Inflammatory macrophage treated with lipopolysaccharide for 1 hour (primary cell): ENCODE results near the gene SH2D4B.

ENCODE experiments used
- DNase-seq, 2 donors: peaks; one replicate each; pipeline ENCODE4 v3.0.0-alpha.2; 2020 to 2022

SH2D4B gene

GRCh38 chr10:80648106-80648505, 110.4 kb downstream of the SH2D4B start:
- no peak for DNase-seq

GRCh38 chr10:80649183-80649582, 111.5 kb downstream of the SH2D4B start:
- no peak for DNase-seq

- DNase-seq = no peak
These were observed 118.2 kb downstream of the SH2D4B start for GRCh38 chr10:80655898-80656297.

- DNase-seq = no peak
These were observed 120.4 kb downstream of the SH2D4B start for GRCh38 chr10:80658068-80658467.

GRCh38 chr10:80659289-80659688, 121.6 kb downstream of the SH2D4B start:
- no peak for DNase-seq

- no peak for DNase-seq
These were observed 122.6 kb downstream of the SH2D4B start for GRCh38 chr10:80660266-80660665.

- peak; percentile 75 to 78 for DNase-seq
These were observed 123.0 kb downstream of the SH2D4B start for GRCh38 chr10:80660736-80661135.

GRCh38 chr10:80661526-80661925, 123.8 kb downstream of the SH2D4B start:
- no peak for DNase-seq

GRCh38 chr10:80662429-80663261, 124.9 kb downstream of the SH2D4B start:
- DNase-seq = peak; percentile 63 to 94

GRCh38 chr10:80664071-80664680, 126.5 kb downstream of the SH2D4B start:
- peak; percentile 54 to 90 for DNase-seq

GRCh38 chr10:80669485-80669884, 131.8 kb downstream of the SH2D4B start:
- DNase-seq = no peak

GRCh38 chr10:80670774-80671173, 133.1 kb downstream of the SH2D4B start:
- DNase-seq = no peak

- no peak for DNase-seq
These were observed 134.1 kb downstream of the SH2D4B start for GRCh38 chr10:80671847-80672246.

- no peak for DNase-seq
These were observed 134.9 kb downstream of the SH2D4B start for GRCh38 chr10:80672613-80673012.

- DNase-seq = no peak
These were observed 137.1 kb downstream of the SH2D4B start for GRCh38 chr10:80674809-80675208.

GRCh38 chr10:80681142-80681541, 143.4 kb downstream of the SH2D4B start:
- DNase-seq = no peak

GRCh38 chr10:80684259-80684658, 146.6 kb downstream of the SH2D4B start:
- DNase-seq = peak; percentile 11 to 53

- DNase-seq = no peak
These were observed 147.7 kb downstream of the SH2D4B start for GRCh38 chr10:80685355-80685754.

- no peak for DNase-seq
These were observed 149.2 kb downstream of the SH2D4B start for GRCh38 chr10:80686734-80687475.

- DNase-seq = no peak
These were observed 149.7 kb downstream of the SH2D4B start for GRCh38 chr10:80687476-80687789.

GRCh38 chr10:80690434-80690833, 152.7 kb downstream of the SH2D4B start:
- no peak for DNase-seq

GRCh38 chr10:80691441-80691840, 153.7 kb downstream of the SH2D4B start:
- DNase-seq = peak; percentile 2 to 27

- no peak for DNase-seq
These were observed 155.9 kb downstream of the SH2D4B start for GRCh38 chr10:80693565-80693964.

- DNase-seq = no peak
These were observed 157.2 kb downstream of the SH2D4B start for GRCh38 chr10:80694930-80695329.
